ENCODE measurements around the gene PLA2G7. TPM values are rescaled to one million over a fixed set of nuclear protein-coding genes. Genes with fewer than 3 reads are reported as not detected.
A peak's percentile ranks its signal among the peaks of the same experiment; 100 is the strongest.

Gene PLA2G7
- total RNA-seq, 1 experiment from 2014 or later, result 2.3 TPM

DNA sequence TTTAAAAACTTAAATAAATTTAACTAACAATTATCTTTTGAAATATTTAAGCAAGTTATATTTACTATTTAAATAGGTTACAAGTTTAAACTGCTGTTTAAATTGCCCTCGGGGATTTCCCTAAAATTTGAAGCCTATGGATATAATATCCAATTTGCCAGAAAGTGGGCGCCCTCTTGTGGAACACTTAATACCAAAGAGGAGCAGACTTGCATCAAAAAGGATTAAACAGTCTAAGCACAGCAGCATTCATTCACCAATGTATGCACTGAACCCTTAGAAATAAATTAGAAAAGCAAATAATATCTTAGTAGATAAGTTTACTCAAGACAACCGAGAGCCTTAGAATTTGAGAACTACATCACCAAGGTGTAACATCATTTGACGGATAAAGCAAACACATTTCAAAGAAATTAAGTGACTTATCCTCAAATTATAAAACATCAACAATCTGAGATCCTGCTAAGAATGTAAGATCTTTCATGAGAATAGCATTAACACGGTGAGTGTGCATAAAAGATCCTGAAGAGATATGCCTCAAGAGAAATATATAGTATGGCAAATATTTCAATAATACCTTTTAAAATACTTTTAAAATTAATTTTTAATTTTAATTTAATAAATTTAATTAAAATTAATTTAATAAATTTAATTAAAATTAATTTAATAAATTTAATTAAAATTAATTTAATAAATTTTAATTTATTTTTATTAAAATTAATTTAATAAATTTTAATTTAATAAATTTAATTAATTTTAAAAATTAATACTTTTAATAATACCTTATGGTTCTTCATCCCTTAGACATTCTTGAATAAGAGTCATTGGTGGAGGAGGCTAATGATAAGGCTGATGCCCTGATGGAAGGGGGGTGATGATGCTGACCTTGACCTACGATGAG, 46.6 kb upstream of the PLA2G7 start:
- Mint-ChIP-seq H3K4me1 (no peaks in the 10 kb centered on the region), H3K9me3 (no peaks in the 10 kb centered on the region), H3K4me3 (no peak overlapping the region), H3K36me3 (no peaks in the 10 kb centered on the region), H3K27me3 (ENCODE audit: low read depth) (no peaks in the 10 kb centered on the region), H3K27ac (no peak overlapping the region)
- POLR2A ChIA-PET, result no interaction called here
- CTCF ChIA-PET, result no interaction called here
- TF ChIP-seq HMGA2 (CRISPR knock-in tag; IDR thresholded peaks at IDR 0.05) (peak; percentile 100), ELF4 (CRISPR knock-in tag; IDR thresholded peaks at IDR 0.05; ENCODE audit: low read depth) (no peak), GTF2I (CRISPR knock-in tag; conservative IDR thresholded peaks at IDR 0.05) (no peak), EMX1 (CRISPR knock-in tag; IDR thresholded peaks at IDR 0.05) (no peak), ZNF671 (CRISPR knock-in tag; IDR thresholded peaks at IDR 0.05) (no peak), TP53 (CRISPR knock-in tag; IDR thresholded peaks at IDR 0.05) (no peak), ZNF121 (CRISPR knock-in tag; IDR thresholded peaks at IDR 0.05) (no peak), JAZF1 (CRISPR knock-in tag; IDR thresholded peaks at IDR 0.05) (no peak)
- TF ChIP-seq, protein P1, sequence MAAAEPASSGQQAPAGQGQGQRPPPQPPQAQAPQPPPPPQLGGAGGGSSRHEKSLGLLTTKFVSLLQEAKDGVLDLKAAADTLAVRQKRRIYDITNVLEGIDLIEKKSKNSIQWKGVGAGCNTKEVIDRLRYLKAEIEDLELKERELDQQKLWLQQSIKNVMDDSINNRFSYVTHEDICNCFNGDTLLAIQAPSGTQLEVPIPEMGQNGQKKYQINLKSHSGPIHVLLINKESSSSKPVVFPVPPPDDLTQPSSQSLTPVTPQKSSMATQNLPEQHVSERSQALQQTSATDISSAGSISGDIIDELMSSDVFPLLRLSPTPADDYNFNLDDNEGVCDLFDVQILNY (CRISPR knock-in tag; IDR thresholded peaks at IDR 0.05), result no peak
- TF ChIP-seq, protein P2, sequence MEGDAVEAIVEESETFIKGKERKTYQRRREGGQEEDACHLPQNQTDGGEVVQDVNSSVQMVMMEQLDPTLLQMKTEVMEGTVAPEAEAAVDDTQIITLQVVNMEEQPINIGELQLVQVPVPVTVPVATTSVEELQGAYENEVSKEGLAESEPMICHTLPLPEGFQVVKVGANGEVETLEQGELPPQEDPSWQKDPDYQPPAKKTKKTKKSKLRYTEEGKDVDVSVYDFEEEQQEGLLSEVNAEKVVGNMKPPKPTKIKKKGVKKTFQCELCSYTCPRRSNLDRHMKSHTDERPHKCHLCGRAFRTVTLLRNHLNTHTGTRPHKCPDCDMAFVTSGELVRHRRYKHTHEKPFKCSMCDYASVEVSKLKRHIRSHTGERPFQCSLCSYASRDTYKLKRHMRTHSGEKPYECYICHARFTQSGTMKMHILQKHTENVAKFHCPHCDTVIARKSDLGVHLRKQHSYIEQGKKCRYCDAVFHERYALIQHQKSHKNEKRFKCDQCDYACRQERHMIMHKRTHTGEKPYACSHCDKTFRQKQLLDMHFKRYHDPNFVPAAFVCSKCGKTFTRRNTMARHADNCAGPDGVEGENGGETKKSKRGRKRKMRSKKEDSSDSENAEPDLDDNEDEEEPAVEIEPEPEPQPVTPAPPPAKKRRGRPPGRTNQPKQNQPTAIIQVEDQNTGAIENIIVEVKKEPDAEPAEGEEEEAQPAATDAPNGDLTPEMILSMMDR (IDR thresholded peaks at IDR 0.05), result peak; percentile 46; the same call in 1 of the 2 replicates
- TF ChIP-seq, protein P3, sequence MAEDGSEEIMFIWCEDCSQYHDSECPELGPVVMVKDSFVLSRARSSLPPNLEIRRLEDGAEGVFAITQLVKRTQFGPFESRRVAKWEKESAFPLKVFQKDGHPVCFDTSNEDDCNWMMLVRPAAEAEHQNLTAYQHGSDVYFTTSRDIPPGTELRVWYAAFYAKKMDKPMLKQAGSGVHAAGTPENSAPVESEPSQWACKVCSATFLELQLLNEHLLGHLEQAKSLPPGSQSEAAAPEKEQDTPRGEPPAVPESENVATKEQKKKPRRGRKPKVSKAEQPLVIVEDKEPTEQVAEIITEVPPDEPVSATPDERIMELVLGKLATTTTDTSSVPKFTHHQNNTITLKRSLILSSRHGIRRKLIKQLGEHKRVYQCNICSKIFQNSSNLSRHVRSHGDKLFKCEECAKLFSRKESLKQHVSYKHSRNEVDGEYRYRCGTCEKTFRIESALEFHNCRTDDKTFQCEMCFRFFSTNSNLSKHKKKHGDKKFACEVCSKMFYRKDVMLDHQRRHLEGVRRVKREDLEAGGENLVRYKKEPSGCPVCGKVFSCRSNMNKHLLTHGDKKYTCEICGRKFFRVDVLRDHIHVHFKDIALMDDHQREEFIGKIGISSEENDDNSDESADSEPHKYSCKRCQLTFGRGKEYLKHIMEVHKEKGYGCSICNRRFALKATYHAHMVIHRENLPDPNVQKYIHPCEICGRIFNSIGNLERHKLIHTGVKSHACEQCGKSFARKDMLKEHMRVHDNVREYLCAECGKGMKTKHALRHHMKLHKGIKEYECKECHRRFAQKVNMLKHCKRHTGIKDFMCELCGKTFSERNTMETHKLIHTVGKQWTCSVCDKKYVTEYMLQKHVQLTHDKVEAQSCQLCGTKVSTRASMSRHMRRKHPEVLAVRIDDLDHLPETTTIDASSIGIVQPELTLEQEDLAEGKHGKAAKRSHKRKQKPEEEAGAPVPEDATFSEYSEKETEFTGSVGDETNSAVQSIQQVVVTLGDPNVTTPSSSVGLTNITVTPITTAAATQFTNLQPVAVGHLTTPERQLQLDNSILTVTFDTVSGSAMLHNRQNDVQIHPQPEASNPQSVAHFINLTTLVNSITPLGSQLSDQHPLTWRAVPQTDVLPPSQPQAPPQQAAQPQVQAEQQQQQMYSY (CRISPR knock-in tag; IDR thresholded peaks at IDR 0.05), result no peak
- TF ChIP-seq, protein P4, sequence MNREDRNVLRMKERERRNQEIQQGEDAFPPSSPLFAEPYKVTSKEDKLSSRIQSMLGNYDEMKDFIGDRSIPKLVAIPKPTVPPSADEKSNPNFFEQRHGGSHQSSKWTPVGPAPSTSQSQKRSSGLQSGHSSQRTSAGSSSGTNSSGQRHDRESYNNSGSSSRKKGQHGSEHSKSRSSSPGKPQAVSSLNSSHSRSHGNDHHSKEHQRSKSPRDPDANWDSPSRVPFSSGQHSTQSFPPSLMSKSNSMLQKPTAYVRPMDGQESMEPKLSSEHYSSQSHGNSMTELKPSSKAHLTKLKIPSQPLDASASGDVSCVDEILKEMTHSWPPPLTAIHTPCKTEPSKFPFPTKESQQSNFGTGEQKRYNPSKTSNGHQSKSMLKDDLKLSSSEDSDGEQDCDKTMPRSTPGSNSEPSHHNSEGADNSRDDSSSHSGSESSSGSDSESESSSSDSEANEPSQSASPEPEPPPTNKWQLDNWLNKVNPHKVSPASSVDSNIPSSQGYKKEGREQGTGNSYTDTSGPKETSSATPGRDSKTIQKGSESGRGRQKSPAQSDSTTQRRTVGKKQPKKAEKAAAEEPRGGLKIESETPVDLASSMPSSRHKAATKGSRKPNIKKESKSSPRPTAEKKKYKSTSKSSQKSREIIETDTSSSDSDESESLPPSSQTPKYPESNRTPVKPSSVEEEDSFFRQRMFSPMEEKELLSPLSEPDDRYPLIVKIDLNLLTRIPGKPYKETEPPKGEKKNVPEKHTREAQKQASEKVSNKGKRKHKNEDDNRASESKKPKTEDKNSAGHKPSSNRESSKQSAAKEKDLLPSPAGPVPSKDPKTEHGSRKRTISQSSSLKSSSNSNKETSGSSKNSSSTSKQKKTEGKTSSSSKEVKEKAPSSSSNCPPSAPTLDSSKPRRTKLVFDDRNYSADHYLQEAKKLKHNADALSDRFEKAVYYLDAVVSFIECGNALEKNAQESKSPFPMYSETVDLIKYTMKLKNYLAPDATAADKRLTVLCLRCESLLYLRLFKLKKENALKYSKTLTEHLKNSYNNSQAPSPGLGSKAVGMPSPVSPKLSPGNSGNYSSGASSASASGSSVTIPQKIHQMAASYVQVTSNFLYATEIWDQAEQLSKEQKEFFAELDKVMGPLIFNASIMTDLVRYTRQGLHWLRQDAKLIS (CRISPR knock-in tag; IDR thresholded peaks at IDR 0.05; ENCODE audit: borderline replicate concordance), result no peak
- ATAC-seq (peak; percentile 52), DNase-seq (ENCODE audit: low spot score) (peak; percentile 29)

DNA sequence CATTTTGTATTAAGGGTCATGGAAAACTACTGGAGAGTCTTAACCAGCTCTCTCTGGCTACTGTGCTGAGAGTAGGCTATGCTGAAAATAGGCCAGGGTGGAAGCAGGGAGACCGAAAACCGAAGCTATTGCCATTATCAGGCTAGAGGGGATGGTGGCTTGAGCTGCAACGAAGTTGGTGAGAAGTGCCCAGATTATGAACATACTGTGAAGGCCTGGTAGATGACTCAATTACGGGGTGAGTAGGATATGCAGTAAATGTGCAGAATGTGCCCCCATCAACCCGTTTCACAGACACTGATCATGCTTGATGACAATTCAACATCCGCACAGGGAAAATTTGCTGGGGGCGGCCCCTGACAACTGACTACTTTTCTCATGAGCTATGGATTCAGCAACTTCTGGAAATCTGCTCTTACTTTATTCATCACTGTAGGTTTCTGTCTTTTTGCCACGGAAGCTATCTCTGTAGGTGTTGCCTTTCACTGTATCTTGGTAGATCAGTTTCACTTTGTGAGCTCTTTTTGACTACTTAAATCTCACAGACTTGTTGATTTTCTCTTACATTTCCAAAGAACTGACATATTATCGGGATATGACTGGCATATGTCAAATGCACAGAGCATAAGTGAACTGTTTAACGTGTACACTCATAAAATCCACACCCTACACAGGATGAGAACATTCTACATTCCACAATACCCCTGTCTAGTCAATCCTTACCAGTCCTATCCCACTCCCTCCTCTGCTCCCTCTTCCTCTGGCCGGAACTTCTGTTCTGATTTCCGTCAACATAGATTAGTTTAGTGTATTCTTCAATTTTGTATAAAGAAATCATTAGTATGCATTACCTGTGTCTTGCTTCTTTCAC, 42.5 kb upstream of the PLA2G7 start:
- CTCF ChIA-PET, result no interaction called here
- H3K27ac Mint-ChIP-seq, result no peak overlapping the region
- H3K4me3 Mint-ChIP-seq, result no peak overlapping the region
- ATAC-seq (no peak), DNase-seq (ENCODE audit: low spot score) (no peak)
- no peaks in the 10 kb centered on the region; the same call in 1 of the 2 replicates for H3K36me3 Mint-ChIP-seq
- H3K9me3 Mint-ChIP-seq, result peaks cover 4% of the 10 kb centered on the region; the same call in 1 of the 2 replicates
- no peaks in the 10 kb centered on the region for H3K27me3 Mint-ChIP-seq (ENCODE audit: low read depth)
- POLR2A ChIA-PET, result no interaction called here
- TF ChIP-seq, protein P5, sequence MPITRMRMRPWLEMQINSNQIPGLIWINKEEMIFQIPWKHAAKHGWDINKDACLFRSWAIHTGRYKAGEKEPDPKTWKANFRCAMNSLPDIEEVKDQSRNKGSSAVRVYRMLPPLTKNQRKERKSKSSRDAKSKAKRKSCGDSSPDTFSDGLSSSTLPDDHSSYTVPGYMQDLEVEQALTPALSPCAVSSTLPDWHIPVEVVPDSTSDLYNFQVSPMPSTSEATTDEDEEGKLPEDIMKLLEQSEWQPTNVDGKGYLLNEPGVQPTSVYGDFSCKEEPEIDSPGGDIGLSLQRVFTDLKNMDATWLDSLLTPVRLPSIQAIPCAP (CRISPR knock-in tag; IDR thresholded peaks at IDR 0.05), result no peak
- TF ChIP-seq TCF7 (CRISPR knock-in tag; IDR thresholded peaks at IDR 0.05; ENCODE audit: low read depth), result no peak
- no peak for TF ChIP-seq CREM (CRISPR knock-in tag; IDR thresholded peaks at IDR 0.05)
- no peak for TF ChIP-seq JAZF1 (CRISPR knock-in tag; IDR thresholded peaks at IDR 0.05)
- no peak for TF ChIP-seq ESRRA (CRISPR knock-in tag; IDR thresholded peaks at IDR 0.05; ENCODE audit: borderline replicate concordance)
- TF ChIP-seq, protein P6, sequence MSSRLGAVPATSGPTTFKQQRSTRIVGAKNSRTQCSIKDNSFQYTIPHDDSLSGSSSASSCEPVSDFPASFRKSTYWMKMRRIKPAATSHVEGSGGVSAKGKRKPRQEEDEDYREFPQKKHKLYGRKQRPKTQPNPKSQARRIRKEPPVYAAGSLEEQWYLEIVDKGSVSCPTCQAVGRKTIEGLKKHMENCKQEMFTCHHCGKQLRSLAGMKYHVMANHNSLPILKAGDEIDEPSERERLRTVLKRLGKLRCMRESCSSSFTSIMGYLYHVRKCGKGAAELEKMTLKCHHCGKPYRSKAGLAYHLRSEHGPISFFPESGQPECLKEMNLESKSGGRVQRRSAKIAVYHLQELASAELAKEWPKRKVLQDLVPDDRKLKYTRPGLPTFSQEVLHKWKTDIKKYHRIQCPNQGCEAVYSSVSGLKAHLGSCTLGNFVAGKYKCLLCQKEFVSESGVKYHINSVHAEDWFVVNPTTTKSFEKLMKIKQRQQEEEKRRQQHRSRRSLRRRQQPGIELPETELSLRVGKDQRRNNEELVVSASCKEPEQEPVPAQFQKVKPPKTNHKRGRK (CRISPR knock-in tag; IDR thresholded peaks at IDR 0.05; ENCODE audit: borderline replicate concordance), result no peak
- TF ChIP-seq, protein P7, sequence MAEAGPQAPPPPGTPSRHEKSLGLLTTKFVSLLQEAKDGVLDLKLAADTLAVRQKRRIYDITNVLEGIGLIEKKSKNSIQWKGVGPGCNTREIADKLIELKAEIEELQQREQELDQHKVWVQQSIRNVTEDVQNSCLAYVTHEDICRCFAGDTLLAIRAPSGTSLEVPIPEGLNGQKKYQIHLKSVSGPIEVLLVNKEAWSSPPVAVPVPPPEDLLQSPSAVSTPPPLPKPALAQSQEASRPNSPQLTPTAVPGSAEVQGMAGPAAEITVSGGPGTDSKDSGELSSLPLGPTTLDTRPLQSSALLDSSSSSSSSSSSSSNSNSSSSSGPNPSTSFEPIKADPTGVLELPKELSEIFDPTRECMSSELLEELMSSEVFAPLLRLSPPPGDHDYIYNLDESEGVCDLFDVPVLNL (CRISPR knock-in tag; IDR thresholded peaks at IDR 0.05; ENCODE audit: borderline replicate concordance, low read depth), result no peak
- H3K4me1 Mint-ChIP-seq, result peaks cover 4% of the 10 kb centered on the region

Measured in WTC11 (cell line).